Loucy (cell line): ENCODE measurements around the gene PLIN1.

Experiments
- H2AFZ ChIP-seq: fragments of 200-600 bp; sonication (generic); 2 replicates; pipeline ENCODE4 v1.6.0; 2016; ENCODE audit warnings: antibody characterized with exemption, mild to moderate bottlenecking, low read length, moderate library complexity
- H3F3A ChIP-seq: fragments of 200-600 bp; 2 replicates; pipeline ENCODE4 v1.6.0; 2016; ENCODE audit warnings: antibody characterized with exemption, low read depth, mild to moderate bottlenecking
- H3K27me3 ChIP-seq: fragments of 200-600 bp; sonication (generic); 2 replicates; pipeline ENCODE4 v1.6.1; 2014; ENCODE audit warnings: low read length, mild to moderate bottlenecking; ENCODE audit not compliant: insufficient read depth, poor library complexity, severe bottlenecking
- H3K36me3 ChIP-seq: fragments of 200-600 bp; sonication (generic); 2 replicates; pipeline ENCODE4 v1.6.1; 2016; ENCODE audit warnings: low read length; ENCODE audit not compliant: insufficient read depth
- H3K4me1 ChIP-seq: fragments of 200-600 bp; sonication (generic); 2 replicates; pipeline ENCODE4 v1.5.1; 2014; ENCODE audit warnings: low read length, mild to moderate bottlenecking; ENCODE audit not compliant: insufficient read depth, poor library complexity, severe bottlenecking
- H3K4me2 ChIP-seq: fragments of 200-600 bp; sonication (generic); 2 replicates; pipeline ENCODE4 v1.6.0; 2014; ENCODE audit warnings: antibody characterized with exemption, low read length, low read depth, mild to moderate bottlenecking; ENCODE audit not compliant: poor library complexity, severe bottlenecking
- H3K4me3 ChIP-seq: fragments of 200-600 bp; sonication (generic); 2 replicates; pipeline ENCODE4 v1.5.1; 2014; ENCODE audit warnings: low read length, mild to moderate bottlenecking, mixed read lengths; ENCODE audit not compliant: poor library complexity, severe bottlenecking
- H3K79me2 ChIP-seq: fragments of 200-600 bp; sonication (generic); 2 replicates; pipeline ENCODE4 v1.6.1; 2014; ENCODE audit warnings: low read length; ENCODE audit not compliant: insufficient read depth
- H3K9ac ChIP-seq: fragments of 200-600 bp; sonication (generic); 2 replicates; pipeline ENCODE4 v1.6.0; 2014; ENCODE audit warnings: mild to moderate bottlenecking, low read depth, low read length, moderate library complexity; ENCODE audit not compliant: poor library complexity, severe bottlenecking
- H3K9me2 ChIP-seq: fragments of 200-600 bp; sonication (generic); replicated peaks from 2 replicates; pipeline ENCODE4 v1.6.1; 2016; ENCODE audit warnings: low read depth, low read length, mixed read lengths
- H3K9me3 ChIP-seq: fragments of 200-600 bp; sonication (generic); 2 replicates; pipeline ENCODE4 v1.6.1; 2014; ENCODE audit warnings: mild to moderate bottlenecking, antibody characterized with exemption, low read length, low read depth; ENCODE audit not compliant: insufficient read depth
- H4K20me1 ChIP-seq: fragments of 200-600 bp; sonication (generic); 2 replicates; pipeline ENCODE4 v1.6.0; 2014; ENCODE audit warnings: antibody characterized with exemption, low read length, mild to moderate bottlenecking; ENCODE audit not compliant: insufficient read depth, poor library complexity, severe bottlenecking
- CTCF ChIP-seq: fragments of 200-600 bp; sonication (generic); conservative IDR thresholded peaks from 2 replicates; pipeline ENCODE4 v1.5.1; 2014; ENCODE audit warnings: mild to moderate bottlenecking, antibody characterized with exemption, low read length
- EZH2phosphoT487 ChIP-seq: fragments of 200-600 bp; IDR thresholded peaks from 2 replicates; pipeline ENCODE4 v1.6.1; 2018; ENCODE audit warnings: antibody characterized with exemption, mild to moderate bottlenecking, moderate library complexity, borderline replicate concordance

PLIN1 gene

GRCh38 chr15:89664441-89665350 lies 14.5 kb downstream of the PLIN1 start:
- Histone ChIP-seq H3K27me3 (no peaks in the 10 kb centered on the region), H3K9me2 (no peaks in the 10 kb centered on the region), H3K79me2 (no peaks in the 10 kb centered on the region), H3F3A (no peaks in the 10 kb centered on the region), H3K36me3 (no peaks in the 10 kb centered on the region), H3K4me3 (peak overlapping the region; percentile 53), H2AFZ (no peak overlapping the region), H3K9me3 (no peaks in the 10 kb centered on the region), H4K20me1 (no peaks in the 10 kb centered on the region), H3K4me2 (no peak overlapping the region), H3K4me1 (no peaks in the 10 kb centered on the region), H3K9ac (no peak overlapping the region)
- TF ChIP-seq CTCF (no peak), EZH2phosphoT487 (no peak)

- no peak for TF ChIP-seq EZH2phosphoT487
- TF ChIP-seq CTCF = no peak
- H3K9ac ChIP-seq = no peak overlapping the region
These were observed 16.1 kb downstream of the PLIN1 start for GRCh38 chr15:89662893-89663626.

GRCh38 chr15:89660556-89660955 lies 18.6 kb downstream of the PLIN1 start:
- peaks cover 5% of the 10 kb centered on the region; the same call in 1 of the 2 replicates for H3F3A ChIP-seq
- no peaks in the 10 kb centered on the region for H4K20me1 ChIP-seq
- H3K27me3 ChIP-seq = no peaks in the 10 kb centered on the region
- TF ChIP-seq EZH2phosphoT487 (no peak), CTCF (no peak)
- H3K9ac ChIP-seq = no peak overlapping the region
- H3K4me3 ChIP-seq = no peak overlapping the region
- H3K9me3 ChIP-seq = no peaks in the 10 kb centered on the region
- H3K36me3 ChIP-seq = no peaks in the 10 kb centered on the region
- H3K4me1 ChIP-seq = peaks cover 7% of the 10 kb centered on the region
- H2AFZ ChIP-seq = no peak overlapping the region
- H3K4me2 ChIP-seq = no peak overlapping the region
- H3K9me2 ChIP-seq = no peaks in the 10 kb centered on the region
- no peaks in the 10 kb centered on the region for H3K79me2 ChIP-seq

More at GRCh38 chr15:89662893-89663626, 16.1 kb downstream of the PLIN1 start:
- H3K36me3 ChIP-seq = no peaks in the 10 kb centered on the region
- no peak overlapping the region for H2AFZ ChIP-seq
- no peaks in the 10 kb centered on the region for H3K9me3 ChIP-seq
- no peaks in the 10 kb centered on the region for H3F3A ChIP-seq
- no peaks in the 10 kb centered on the region for H3K79me2 ChIP-seq
- no peak overlapping the region for H3K4me2 ChIP-seq
- no peaks in the 10 kb centered on the region for H4K20me1 ChIP-seq
- no peaks in the 10 kb centered on the region for H3K9me2 ChIP-seq
- H3K27me3 ChIP-seq = no peaks in the 10 kb centered on the region
- no peak overlapping the region for H3K4me3 ChIP-seq
- no peaks in the 10 kb centered on the region for H3K4me1 ChIP-seq
